ENCODE measurements around the gene DLG5.

DLG5 gene

DNA sequence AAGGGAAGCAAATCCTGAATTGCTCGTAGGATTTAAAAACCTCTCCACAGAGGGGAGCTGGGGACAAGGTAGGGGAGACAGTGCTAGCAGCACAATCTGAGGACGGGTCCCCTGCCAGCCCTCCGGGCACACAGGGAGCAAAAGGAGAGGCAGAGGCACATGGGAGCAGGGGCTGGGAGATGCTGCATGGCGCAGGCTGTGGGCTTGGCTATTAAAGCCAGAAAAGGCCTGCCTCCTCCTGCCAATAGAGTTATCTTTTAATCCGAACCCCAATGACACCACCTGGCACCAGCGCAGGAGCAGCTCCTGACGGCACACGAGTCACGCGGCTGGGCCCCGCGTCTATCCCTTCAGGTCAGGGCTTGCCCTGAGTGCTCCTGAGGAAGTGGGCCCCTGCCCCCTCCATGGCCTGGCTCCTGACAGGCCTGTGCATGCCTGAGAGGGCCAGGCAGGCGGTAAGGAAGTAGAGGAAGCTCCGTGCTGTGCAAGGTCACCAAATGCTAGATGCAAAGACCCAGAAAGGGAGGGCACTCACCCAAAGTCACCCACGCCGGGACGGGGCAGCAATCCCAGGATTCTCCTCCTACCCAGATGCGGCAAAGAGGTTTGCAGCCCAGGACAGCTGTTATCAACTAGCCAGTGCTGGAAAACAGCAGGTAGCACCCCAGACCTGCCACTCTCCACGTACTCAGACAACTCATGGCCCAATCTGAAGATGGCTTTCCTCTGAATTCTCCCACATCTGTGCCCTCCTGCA lies 28.1 kb downstream of the DLG5 start (continued):
- TF ChIP-seq, protein P1, sequence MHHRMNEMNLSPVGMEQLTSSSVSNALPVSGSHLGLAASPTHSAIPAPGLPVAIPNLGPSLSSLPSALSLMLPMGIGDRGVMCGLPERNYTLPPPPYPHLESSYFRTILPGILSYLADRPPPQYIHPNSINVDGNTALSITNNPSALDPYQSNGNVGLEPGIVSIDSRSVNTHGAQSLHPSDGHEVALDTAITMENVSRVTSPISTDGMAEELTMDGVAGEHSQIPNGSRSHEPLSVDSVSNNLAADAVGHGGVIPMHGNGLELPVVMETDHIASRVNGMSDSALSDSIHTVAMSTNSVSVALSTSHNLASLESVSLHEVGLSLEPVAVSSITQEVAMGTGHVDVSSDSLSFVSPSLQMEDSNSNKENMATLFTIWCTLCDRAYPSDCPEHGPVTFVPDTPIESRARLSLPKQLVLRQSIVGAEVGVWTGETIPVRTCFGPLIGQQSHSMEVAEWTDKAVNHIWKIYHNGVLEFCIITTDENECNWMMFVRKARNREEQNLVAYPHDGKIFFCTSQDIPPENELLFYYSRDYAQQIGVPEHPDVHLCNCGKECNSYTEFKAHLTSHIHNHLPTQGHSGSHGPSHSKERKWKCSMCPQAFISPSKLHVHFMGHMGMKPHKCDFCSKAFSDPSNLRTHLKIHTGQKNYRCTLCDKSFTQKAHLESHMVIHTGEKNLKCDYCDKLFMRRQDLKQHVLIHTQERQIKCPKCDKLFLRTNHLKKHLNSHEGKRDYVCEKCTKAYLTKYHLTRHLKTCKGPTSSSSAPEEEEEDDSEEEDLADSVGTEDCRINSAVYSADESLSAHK (tag by site-specific recombination; IDR thresholded peaks at IDR 0.05), result no peak
- TF ChIP-seq ZNF48 (tag by site-specific recombination; IDR thresholded peaks at IDR 0.05), result no peak
- TF ChIP-seq, protein P2, sequence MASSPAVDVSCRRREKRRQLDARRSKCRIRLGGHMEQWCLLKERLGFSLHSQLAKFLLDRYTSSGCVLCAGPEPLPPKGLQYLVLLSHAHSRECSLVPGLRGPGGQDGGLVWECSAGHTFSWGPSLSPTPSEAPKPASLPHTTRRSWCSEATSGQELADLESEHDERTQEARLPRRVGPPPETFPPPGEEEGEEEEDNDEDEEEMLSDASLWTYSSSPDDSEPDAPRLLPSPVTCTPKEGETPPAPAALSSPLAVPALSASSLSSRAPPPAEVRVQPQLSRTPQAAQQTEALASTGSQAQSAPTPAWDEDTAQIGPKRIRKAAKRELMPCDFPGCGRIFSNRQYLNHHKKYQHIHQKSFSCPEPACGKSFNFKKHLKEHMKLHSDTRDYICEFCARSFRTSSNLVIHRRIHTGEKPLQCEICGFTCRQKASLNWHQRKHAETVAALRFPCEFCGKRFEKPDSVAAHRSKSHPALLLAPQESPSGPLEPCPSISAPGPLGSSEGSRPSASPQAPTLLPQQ (tag by site-specific recombination; IDR thresholded peaks at IDR 0.05), result peak; percentile 98
- TF ChIP-seq, protein P3, sequence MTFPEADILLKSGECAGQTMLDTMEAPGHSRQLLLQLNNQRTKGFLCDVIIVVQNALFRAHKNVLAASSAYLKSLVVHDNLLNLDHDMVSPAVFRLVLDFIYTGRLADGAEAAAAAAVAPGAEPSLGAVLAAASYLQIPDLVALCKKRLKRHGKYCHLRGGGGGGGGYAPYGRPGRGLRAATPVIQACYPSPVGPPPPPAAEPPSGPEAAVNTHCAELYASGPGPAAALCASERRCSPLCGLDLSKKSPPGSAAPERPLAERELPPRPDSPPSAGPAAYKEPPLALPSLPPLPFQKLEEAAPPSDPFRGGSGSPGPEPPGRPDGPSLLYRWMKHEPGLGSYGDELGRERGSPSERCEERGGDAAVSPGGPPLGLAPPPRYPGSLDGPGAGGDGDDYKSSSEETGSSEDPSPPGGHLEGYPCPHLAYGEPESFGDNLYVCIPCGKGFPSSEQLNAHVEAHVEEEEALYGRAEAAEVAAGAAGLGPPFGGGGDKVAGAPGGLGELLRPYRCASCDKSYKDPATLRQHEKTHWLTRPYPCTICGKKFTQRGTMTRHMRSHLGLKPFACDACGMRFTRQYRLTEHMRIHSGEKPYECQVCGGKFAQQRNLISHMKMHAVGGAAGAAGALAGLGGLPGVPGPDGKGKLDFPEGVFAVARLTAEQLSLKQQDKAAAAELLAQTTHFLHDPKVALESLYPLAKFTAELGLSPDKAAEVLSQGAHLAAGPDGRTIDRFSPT (tag by site-specific recombination; IDR thresholded peaks at IDR 0.05), result no peak
- no peak for TF ChIP-seq ZNF785 (tag by site-specific recombination; IDR thresholded peaks at IDR 0.05)
- TF ChIP-seq ZNF660 (tag by site-specific recombination; IDR thresholded peaks at IDR 0.05), result 0 out of 2 replicates have a peak, but pooled peaks have one; percentile 59
- TF ChIP-seq SCRT1 (tag by site-specific recombination; IDR thresholded peaks at IDR 0.05; ENCODE audit: borderline replicate concordance), result no peak
- TF ChIP-seq GLIS2 (tag by site-specific recombination; IDR thresholded peaks at IDR 0.05), result peak; percentile 56
- no peak for TF ChIP-seq ZNF157 (tag by site-specific recombination; IDR thresholded peaks at IDR 0.05)
- TF ChIP-seq ZNF621 (tag by site-specific recombination; IDR thresholded peaks at IDR 0.05), result no peak
- TF ChIP-seq, protein P4, sequence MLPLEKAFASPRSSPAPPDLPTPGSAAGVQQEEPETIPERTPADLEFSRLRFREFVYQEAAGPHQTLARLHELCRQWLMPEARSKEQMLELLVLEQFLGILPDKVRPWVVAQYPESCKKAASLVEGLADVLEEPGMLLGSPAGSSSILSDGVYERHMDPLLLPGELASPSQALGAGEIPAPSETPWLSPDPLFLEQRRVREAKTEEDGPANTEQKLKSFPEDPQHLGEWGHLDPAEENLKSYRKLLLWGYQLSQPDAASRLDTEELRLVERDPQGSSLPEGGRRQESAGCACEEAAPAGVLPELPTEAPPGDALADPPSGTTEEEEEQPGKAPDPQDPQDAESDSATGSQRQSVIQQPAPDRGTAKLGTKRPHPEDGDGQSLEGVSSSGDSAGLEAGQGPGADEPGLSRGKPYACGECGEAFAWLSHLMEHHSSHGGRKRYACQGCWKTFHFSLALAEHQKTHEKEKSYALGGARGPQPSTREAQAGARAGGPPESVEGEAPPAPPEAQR (tag by site-specific recombination; IDR thresholded peaks at IDR 0.05), result no peak
- no peak for TF ChIP-seq ZNF416 (tag by site-specific recombination; IDR thresholded peaks at IDR 0.05)
- peak; percentile 98 for TF ChIP-seq ZFP69B (tag by site-specific recombination; IDR thresholded peaks at IDR 0.05)
- TF ChIP-seq ZBTB7A (tag by site-specific recombination; IDR thresholded peaks at IDR 0.05; ENCODE audit: low read depth), result no peak

GRCh38 chr10:77896058-77896457 lies 30.5 kb downstream of the DLG5 start:
- no peak overlapping the region for H3K27ac ChIP-seq (ENCODE audit: extremely low read depth, low read depth, low read length)
- CTCF ChIA-PET, result no interaction called here
- POLR2A ChIA-PET, result no interaction called here

More at GRCh38 chr10:77896058-77896457, 30.5 kb downstream of the DLG5 start:
- H3K36me3 ChIP-seq (ENCODE audit: control insufficient read depth in 2 of 2, insufficient read depth in 1 of 2, low read length in 2 of 2), result no peaks in the 10 kb centered on the region
- H3K9me3 ChIP-seq (ENCODE audit: control insufficient read depth, insufficient read depth, low read depth, low read length), result no peaks in the 10 kb centered on the region
- no peak overlapping the region for H3K4me3 ChIP-seq (ENCODE audit: low read depth, low read length)
- TF ChIP-seq ZNF138 (tag by site-specific recombination; IDR thresholded peaks at IDR 0.05; ENCODE audit: borderline replicate concordance) (no peak), ZNF37A (tag by site-specific recombination; IDR thresholded peaks at IDR 0.05) (no peak), ZNF221 (tag by site-specific recombination; IDR thresholded peaks at IDR 0.05; ENCODE audit: borderline replicate concordance) (no peak), ZNF639 (tag by site-specific recombination; IDR thresholded peaks at IDR 0.05) (no peak)
- TF ChIP-seq, protein P5, sequence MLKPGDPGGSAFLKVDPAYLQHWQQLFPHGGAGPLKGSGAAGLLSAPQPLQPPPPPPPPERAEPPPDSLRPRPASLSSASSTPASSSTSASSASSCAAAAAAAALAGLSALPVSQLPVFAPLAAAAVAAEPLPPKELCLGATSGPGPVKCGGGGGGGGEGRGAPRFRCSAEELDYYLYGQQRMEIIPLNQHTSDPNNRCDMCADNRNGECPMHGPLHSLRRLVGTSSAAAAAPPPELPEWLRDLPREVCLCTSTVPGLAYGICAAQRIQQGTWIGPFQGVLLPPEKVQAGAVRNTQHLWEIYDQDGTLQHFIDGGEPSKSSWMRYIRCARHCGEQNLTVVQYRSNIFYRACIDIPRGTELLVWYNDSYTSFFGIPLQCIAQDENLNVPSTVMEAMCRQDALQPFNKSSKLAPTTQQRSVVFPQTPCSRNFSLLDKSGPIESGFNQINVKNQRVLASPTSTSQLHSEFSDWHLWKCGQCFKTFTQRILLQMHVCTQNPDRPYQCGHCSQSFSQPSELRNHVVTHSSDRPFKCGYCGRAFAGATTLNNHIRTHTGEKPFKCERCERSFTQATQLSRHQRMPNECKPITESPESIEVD (tag by site-specific recombination; IDR thresholded peaks at IDR 0.05), result peak; percentile 74; the same call in 1 of the 2 replicates
- TF ChIP-seq, protein P2 (tag by site-specific recombination; IDR thresholded peaks at IDR 0.05), result no peak
- peaks cover 5% of the 10 kb centered on the region for H3K4me1 ChIP-seq (ENCODE audit: control insufficient read depth, insufficient read depth, low read length)

Data from HEK293 (cell line).